ENCODE measurements around the gene FXYD6.

GRCh38 chr11:117849781-117850414 is 26.6 kb downstream of the FXYD6 start:
- no peak for TF ChIP-seq CTCF (IDR thresholded peaks at IDR 0.05)
- no peak for TF ChIP-seq POLR2AphosphoS5 (IDR thresholded peaks at IDR 0.05)

Measured in sigmoid colon (tissue), 4 donors.